ENCODE data around the gene DNM1.

GRCh38 chr9:128288273-128289004 lies 85.3 kb downstream of the DNM1 start:
- TF ChIP-seq POLR2A (IDR thresholded peaks at IDR 0.05; ENCODE audit: low read length) (no peak), GATA1 (IDR thresholded peaks at IDR 0.05; ENCODE audit: low read depth, low read length) (no peak)

Measured in erythroblast (primary cell).